Measurements from ENCODE around the gene PELO.
A peak's percentile ranks its signal among the peaks of the same experiment; 100 is the strongest.

Gene PELO

GRCh38 chr5:52760695-52761366, 26.9 kb upstream of the PELO start:
- Mint-ChIP-seq H3K4me3 (no peak overlapping the region), H3K27ac (no peak overlapping the region), H3K9me3 (no peaks in the 10 kb centered on the region), H3K36me3 (no peaks in the 10 kb centered on the region), H3K4me1 (peaks cover 14% of the 10 kb centered on the region)
- peak; percentile 85 for ATAC-seq
- DNase-seq (ENCODE audit: low spot score in 2 of 2) = no peak

DNA sequence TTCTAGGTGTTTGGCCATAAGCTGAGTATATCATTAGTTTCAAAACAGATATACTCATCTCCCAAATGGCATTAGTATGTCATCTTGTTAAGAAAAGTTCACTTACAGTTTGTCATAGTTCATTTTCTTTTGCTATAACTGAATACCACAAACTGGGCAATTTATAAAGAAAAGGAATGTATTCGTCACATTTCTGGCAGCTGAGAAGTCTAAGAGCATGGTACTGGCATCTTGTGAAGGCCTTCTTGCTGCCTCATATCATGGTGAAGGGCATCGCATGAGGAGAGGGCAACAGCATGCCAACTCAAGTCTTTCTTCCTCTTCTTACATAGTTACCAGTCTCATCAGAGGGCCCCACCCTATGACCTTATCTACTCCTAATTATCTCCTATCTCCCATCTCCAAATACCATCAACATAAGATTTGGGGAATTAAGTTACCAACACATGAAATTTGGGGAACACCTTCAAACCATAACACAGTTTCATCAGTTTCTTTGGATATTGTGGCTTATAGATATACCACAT, 20.4 kb upstream of the PELO start:
- DNase-seq (ENCODE audit: low spot score in 2 of 2) (no peak), ATAC-seq (peak; percentile 8)
- no peaks in the 10 kb centered on the region for H3K9me3 Mint-ChIP-seq

DNA sequence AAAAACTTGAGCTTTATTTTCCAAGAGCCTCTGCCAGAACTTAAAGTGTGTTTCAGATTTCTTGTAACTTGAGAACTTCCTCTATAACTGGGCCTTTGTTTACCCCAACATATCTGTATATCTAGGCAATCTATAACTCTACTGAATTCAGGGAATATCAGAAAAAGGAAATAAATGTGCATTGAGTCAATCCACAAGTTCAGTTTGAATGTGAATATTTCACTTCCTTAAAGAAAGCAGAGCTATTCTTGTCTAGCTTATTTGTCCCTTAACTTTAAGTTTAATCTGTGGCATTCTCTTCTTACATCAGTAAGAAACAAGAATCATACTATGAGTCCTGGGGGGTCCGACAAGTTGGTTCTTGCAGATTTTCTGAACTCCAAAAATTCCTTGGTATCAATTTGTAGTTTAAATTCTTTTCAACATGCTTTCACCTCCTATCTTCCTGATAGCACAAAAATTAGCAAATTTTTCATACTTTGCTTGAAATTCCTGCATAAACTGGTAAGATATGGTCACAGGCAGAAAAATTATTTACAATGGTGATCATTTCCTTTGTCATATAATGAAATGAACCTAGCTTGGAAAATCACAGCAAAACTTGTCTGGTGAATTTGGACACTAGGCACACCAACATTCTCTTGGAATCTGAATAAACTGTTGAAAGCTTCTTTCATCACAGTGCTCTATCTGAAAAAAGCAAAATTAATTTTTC, 19.8 kb upstream of the PELO start:
- H3K4me1 Mint-ChIP-seq = peaks cover 38% of the 10 kb centered on the region

More for the DNA sequence above, 20.4 kb upstream of the PELO start:
- H3K36me3 Mint-ChIP-seq = no peaks in the 10 kb centered on the region
- H3K27ac Mint-ChIP-seq = no peak overlapping the region
- H3K4me1 Mint-ChIP-seq = peaks cover 32% of the 10 kb centered on the region
- no peak overlapping the region for H3K4me3 Mint-ChIP-seq

GRCh38 chr5:52769061-52769460, 18.7 kb upstream of the PELO start:
- Mint-ChIP-seq H3K4me3 (no peak overlapping the region), H3K4me1 (peaks cover 37% of the 10 kb centered on the region), H3K27ac (no peak overlapping the region), H3K9me3 (no peaks in the 10 kb centered on the region), H3K36me3 (no peaks in the 10 kb centered on the region)
- DNase-seq (ENCODE audit: low spot score in 2 of 2) (no peak), ATAC-seq (no peak)

More for the DNA sequence above, 19.8 kb upstream of the PELO start:
- H3K36me3 Mint-ChIP-seq = no peaks in the 10 kb centered on the region
- no peaks in the 10 kb centered on the region for H3K9me3 Mint-ChIP-seq
- H3K27ac Mint-ChIP-seq = no peak overlapping the region
- ATAC-seq (no peak), DNase-seq (ENCODE audit: low spot score in 2 of 2) (no peak)
- H3K4me3 Mint-ChIP-seq = no peak overlapping the region

DNA sequence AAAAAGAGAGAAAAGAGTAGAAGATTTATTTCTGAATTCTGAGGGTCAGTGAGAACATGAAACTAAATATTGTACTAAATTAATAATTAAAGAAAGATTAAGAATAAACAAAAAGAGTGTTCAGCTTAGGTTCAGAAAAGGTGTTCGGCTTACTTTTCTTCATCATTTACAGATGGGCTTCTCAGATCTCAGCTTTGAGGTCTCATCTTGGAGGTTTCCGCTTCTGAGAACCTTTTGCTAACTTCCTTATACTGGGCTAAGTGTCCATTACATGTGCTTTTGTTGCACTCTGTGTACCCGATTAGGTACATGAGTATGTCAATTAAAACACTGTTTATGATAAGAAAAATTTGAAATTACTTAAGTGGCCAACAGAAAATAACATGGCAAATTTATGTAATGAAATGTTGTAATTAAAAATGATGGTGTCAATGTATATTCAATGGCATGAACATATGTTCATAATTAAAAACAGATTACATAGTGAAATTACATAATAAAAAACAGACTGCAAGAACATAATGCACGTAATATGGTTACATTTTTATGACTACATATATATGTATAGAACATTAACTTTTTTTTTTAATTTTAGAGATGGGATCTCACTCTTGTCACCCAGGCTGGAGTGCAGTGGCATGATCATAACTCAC, 17.3 kb upstream of the PELO start:
- no peaks in the 10 kb centered on the region for H3K36me3 Mint-ChIP-seq
- no peak overlapping the region for H3K4me3 Mint-ChIP-seq
- ATAC-seq (no peak), DNase-seq (ENCODE audit: low spot score in 2 of 2) (no peak)
- H3K27ac Mint-ChIP-seq = no peak overlapping the region
- H3K9me3 Mint-ChIP-seq = no peaks in the 10 kb centered on the region
- H3K4me1 Mint-ChIP-seq = peaks cover 45% of the 10 kb centered on the region

DNA sequence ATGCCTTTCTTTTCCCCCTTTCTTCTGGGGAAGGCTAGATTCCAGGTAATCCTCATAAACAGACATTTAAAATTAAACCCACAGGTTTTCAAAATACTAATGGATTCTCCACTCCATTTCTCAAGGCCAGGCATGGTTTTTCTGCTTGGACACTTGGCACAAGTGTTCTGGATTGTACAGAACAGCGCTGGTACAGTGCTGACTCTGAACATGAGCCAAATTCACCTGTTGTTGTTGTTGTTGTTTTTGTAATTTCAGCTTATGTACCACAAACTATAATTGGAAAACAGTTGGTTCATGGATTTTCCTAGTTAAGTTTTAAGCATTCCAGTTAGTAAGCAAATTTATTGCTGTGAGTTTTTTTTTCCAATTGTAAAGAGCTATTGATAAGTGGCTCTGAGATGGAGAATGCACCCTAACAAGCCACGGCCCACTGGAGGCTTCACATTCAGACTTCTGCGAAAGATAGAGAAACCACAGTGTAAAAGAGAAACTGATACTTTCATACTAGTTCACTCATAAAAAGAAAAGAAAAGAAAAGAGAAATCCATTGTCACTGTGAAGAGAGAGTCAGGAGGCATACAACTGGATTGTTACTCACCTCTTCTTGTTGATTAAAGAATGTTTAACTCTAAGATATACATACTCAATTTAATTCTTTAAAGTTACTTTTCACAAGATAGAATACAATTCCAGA, 16.2 kb upstream of the PELO start:
- Mint-ChIP-seq H3K9me3 (no peaks in the 10 kb centered on the region), H3K4me1 (peaks cover 56% of the 10 kb centered on the region), H3K4me3 (no peak overlapping the region), H3K36me3 (no peaks in the 10 kb centered on the region), H3K27ac (no peak overlapping the region)
- DNase-seq (ENCODE audit: low spot score in 2 of 2) (no peak), ATAC-seq (peak; percentile 94)

DNA sequence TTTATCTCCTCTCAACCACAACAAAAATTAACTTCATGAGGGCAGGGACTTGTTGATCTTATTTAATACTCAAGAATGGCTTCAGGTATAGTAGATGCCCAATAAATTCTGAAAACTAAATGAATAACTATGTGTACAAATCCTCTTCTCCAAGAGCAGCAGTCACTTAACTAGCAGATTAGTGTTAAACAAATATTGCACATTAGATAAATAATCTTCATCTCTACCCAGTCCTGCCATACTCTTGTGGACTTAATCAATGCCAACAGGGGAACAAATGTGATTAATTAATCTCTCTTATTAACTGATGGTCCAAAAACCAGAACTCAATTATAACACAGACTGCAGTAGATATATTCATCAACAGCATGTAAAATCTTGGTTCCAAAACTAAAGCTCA, 15.0 kb upstream of the PELO start:
- peaks cover 50% of the 10 kb centered on the region for H3K4me1 Mint-ChIP-seq
- H3K4me3 Mint-ChIP-seq = no peak overlapping the region
- no peak overlapping the region for H3K27ac Mint-ChIP-seq
- no peaks in the 10 kb centered on the region for H3K9me3 Mint-ChIP-seq
- no peaks in the 10 kb centered on the region for H3K36me3 Mint-ChIP-seq
- no peak for ATAC-seq
- DNase-seq (ENCODE audit: low spot score in 2 of 2) = no peak

DNA sequence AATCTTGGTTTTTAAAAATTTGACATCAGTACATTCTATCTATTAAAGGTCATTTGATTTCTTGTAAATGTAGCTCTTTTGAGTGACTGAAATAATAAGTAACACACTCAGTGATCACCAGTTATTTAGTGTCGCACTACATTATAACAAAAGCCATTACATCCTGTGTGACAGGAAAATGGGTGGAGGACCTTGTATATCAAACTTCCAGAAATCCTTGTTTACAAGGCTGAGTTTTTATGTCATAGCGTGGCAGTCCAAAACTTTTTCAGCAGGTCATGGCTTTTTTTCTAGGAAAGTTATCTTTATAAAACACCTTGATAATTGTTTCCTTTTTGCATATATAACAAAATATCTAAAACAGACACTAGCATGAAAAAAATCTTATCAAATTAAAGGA, 14.4 kb upstream of the PELO start:
- no peaks in the 10 kb centered on the region for H3K9me3 Mint-ChIP-seq
- H3K4me1 Mint-ChIP-seq = peaks cover 49% of the 10 kb centered on the region
- H3K36me3 Mint-ChIP-seq = no peaks in the 10 kb centered on the region
- DNase-seq (ENCODE audit: low spot score in 2 of 2) (no peak), ATAC-seq (no peak)
- H3K4me3 Mint-ChIP-seq = no peak overlapping the region
- no peak overlapping the region for H3K27ac Mint-ChIP-seq

DNA sequence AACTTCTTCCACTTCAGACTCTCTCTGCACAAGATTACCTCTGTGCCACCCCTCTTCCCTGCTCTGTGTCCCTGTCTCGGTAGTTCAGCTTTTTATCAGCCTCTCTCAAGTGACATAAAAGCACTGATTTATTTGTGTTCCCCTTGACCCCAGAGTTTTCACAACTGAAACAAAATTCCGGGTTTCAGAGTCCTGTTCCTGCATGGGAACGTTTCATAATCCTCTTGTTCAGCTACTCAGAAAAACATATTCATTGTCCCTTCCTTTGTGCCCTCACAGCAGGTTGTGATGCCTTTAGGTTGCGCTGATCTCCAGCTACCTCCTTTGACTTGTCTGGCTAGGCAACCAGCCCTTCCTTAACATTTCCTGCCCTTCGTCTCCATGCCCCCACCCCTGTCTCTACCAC, 13.7 kb upstream of the PELO start:
- H3K4me3 Mint-ChIP-seq = peak overlapping the region; percentile 2
- no peak for ATAC-seq
- H3K27ac Mint-ChIP-seq = no peak overlapping the region

GRCh38 chr5:52776116-52776515, 11.6 kb upstream of the PELO start:
- ATAC-seq (peak; percentile 88), DNase-seq (ENCODE audit: low spot score in 2 of 2) (no peak)
- H3K27ac Mint-ChIP-seq = no peak overlapping the region
- no peaks in the 10 kb centered on the region for H3K36me3 Mint-ChIP-seq
- peaks cover 40% of the 10 kb centered on the region for H3K4me1 Mint-ChIP-seq
- peak overlapping the region; percentile 20 for H3K4me3 Mint-ChIP-seq
- H3K9me3 Mint-ChIP-seq = no peaks in the 10 kb centered on the region

More for the DNA sequence above, 13.7 kb upstream of the PELO start:
- no peaks in the 10 kb centered on the region for H3K9me3 Mint-ChIP-seq
- peaks cover 49% of the 10 kb centered on the region for H3K4me1 Mint-ChIP-seq
- H3K36me3 Mint-ChIP-seq = no peaks in the 10 kb centered on the region
- DNase-seq (ENCODE audit: low spot score in 2 of 2) = no peak

DNA sequence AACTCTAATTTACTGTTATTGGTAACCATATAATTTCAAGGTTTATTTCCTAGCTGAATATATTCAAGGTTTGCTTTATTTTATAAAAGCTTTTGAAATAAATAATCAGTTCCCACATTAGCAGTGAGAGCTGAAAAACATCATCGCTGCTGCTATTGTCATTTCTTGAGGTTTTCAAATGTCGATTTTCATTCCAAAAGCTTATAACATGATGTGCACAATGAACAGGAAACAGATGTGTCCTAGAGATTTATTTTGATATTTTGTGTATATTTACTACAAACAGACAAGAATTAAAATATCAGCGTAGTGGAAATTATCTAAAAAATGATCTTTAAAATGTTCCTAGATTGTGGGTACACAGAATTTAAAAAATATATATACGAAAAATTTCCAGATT, 10.5 kb upstream of the PELO start:
- Mint-ChIP-seq H3K9me3 (no peaks in the 10 kb centered on the region), H3K4me1 (peaks cover 31% of the 10 kb centered on the region), H3K27ac (no peak overlapping the region), H3K36me3 (no peaks in the 10 kb centered on the region), H3K4me3 (no peak overlapping the region)
- DNase-seq (ENCODE audit: low spot score in 2 of 2) (no peak), ATAC-seq (no peak)

- H3K4me1 Mint-ChIP-seq = peaks cover 21% of the 10 kb centered on the region
- ATAC-seq (no peak), DNase-seq (ENCODE audit: low spot score in 2 of 2) (no peak)
- H3K9me3 Mint-ChIP-seq = no peaks in the 10 kb centered on the region
- H3K4me3 Mint-ChIP-seq = no peak overlapping the region
- no peaks in the 10 kb centered on the region for H3K36me3 Mint-ChIP-seq
- H3K27ac Mint-ChIP-seq = no peak overlapping the region
Measured at GRCh38 chr5:52778781-52779180, 8.9 kb upstream of the PELO start.

DNA sequence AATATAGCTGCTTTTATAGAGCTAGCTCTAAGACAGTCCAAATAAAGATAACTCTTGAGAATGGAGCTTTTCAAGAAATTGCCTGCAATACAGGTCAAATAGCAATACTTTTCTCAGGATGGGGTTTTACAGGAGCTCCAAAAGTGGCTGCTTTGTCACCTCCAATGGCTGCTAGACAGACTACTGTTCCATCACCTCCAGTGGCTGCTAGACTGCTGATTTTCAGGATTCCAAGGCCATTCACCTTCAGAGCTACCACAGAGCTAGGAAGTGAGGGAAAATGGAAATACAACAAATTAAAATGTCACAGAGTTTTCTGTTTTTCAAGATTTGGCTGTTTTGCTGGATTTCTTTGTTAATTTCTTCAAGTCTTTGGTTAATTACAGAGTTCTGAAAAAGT, 8.5 kb upstream of the PELO start:
- H3K4me3 Mint-ChIP-seq = no peak overlapping the region
- H3K9me3 Mint-ChIP-seq = no peaks in the 10 kb centered on the region
- no peaks in the 10 kb centered on the region for H3K36me3 Mint-ChIP-seq
- H3K27ac Mint-ChIP-seq = no peak overlapping the region
- no peak for DNase-seq (ENCODE audit: low spot score in 2 of 2)
- peaks cover 17% of the 10 kb centered on the region for H3K4me1 Mint-ChIP-seq
- no peak for ATAC-seq

GRCh38 chr5:52783226-52783959, 4.3 kb upstream of the PELO start:
- H3K27ac Mint-ChIP-seq = no peak overlapping the region
- no peak for ATAC-seq

GRCh38 chr5:52784737-52785136, 3.0 kb upstream of the PELO start:
- Mint-ChIP-seq H3K36me3 (no peaks in the 10 kb centered on the region), H3K27ac (no peak overlapping the region), H3K4me1 (peaks cover 15% of the 10 kb centered on the region), H3K4me3 (no peak overlapping the region), H3K9me3 (no peaks in the 10 kb centered on the region)
- ATAC-seq (no peak), DNase-seq (ENCODE audit: low spot score in 2 of 2) (no peak)

More at GRCh38 chr5:52783226-52783959, 4.3 kb upstream of the PELO start:
- no peak for DNase-seq (ENCODE audit: low spot score in 2 of 2)
- no peaks in the 10 kb centered on the region for H3K9me3 Mint-ChIP-seq
- H3K36me3 Mint-ChIP-seq = no peaks in the 10 kb centered on the region
- H3K4me1 Mint-ChIP-seq = peaks cover 15% of the 10 kb centered on the region
- H3K4me3 Mint-ChIP-seq = no peak overlapping the region
